ENCODE measurements around the gene COMTD1.
"Not testable (repeated sequence)": the region's sequence is repeated elsewhere in the genome, so short reads cannot be mapped to it uniquely, and the experiment has no call there.

COMTD1 gene

GRCh38 chr10:75189266-75190096, 46.3 kb downstream of the COMTD1 start:
- DNase-seq: no peak

DNA sequence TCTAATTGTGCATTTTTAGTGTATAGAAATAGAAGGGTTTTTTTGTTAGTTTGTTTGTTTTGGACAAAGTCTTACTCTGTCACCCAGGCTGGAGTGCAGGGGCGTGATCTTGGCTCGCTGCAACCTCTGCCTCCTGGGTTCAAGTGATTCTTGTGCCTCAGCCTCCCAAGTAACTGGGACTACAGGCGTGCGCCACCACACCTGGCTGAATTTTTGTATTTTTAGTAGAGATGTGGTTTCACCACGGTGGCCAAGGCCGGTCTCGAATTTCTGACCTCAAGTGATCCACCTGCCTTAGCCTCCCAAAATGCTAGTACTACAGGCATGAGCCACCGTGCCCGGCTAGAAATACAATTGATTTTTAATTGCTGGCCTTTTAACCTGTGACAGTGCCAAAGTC, 47.2 kb downstream of the COMTD1 start:
- not testable (repeated sequence) for DNase-seq

DNA sequence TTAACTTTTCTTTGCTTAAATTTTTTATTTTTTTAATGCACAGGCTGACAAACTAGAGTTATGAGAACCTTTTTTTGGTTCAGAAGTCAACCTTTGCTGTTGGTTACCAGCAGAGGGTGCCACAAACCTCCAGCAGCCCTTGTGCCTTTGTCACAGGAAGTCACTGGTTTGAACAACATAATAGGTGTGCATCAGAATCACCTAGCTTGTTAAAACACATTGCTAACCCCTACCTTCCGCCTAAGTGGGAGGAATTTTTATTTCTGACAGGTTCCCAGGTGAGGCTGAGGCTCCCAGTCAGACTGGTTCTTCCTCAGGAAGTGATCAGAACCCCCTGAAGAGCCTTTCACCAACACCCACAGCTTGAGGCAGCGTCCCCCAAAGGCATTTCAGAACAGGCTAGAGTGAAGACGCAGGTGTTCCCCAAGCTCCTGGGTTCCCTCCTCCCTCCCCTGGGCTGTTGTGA, 47.8 kb downstream of the COMTD1 start:
- peak; percentile 18 for DNase-seq

DNA sequence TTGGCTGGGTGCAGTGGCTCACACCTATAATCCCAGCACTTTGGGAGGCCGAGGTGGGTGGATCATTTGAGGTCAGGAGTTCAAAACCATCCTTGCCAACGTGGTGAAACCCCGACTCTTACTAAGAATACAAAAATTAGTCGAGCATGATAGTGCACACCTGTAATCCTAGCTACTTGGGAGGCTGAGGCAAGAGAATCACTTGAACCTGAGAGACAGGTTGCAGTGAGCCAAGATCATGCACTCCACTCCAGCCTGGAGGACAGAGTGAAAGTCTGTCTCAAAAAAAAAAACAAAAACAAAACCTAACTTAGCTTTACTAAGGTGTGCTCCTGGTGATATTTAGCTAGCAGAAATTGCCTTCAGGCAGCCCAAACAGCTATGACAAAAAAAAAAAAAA, 49.4 kb downstream of the COMTD1 start:
- no peak for DNase-seq

All from COR-L47 (cell line).